NCI-H1930 (cell line): ENCODE data around the gene UGGT1.

Source experiments
- DNase-seq, 2 experiments: peaks; one replicate each; lab custom pipeline; 2025; lab: John Stamatoyannopoulos, UW

The UGGT1 gene

DNA sequence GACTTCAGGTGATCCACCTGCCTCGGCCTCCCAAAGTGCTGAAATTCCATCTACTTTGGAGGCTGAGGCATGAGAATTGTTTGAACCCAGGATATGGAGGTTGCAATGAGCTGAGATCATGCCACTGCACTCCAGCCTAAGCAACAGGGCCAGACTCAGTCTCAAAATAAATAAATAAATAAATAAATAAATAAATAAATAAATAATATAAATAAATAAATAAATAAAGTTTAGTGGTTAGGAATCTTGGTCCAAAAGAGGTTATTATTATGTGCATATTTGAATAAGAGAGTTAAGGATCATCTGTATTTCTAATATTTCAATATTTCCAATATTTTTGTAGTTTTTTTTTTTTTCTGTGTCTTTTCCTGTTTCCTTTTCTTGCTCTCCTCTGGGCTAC, 136.9 kb downstream of the UGGT1 start:
- no peak for DNase-seq

DNA sequence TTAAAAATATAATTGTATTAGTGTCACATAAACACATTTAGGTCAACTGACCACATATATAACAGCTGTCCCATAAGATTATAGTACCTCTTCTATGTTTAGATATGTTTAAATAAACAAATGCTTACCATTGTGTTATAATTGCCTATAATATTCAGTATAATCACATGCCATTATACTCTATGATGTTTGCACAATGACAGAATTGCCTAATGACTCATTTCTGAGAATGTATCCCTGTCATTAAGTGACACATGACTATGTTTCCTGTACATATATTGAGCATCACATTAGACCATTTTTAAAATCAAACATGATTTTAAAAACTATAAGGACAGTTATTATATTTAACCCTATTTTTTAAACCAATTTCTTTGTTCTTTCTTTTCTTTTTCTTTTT, 137.9 kb downstream of the UGGT1 start:
- peak; percentile 7 to 61 for DNase-seq

DNA sequence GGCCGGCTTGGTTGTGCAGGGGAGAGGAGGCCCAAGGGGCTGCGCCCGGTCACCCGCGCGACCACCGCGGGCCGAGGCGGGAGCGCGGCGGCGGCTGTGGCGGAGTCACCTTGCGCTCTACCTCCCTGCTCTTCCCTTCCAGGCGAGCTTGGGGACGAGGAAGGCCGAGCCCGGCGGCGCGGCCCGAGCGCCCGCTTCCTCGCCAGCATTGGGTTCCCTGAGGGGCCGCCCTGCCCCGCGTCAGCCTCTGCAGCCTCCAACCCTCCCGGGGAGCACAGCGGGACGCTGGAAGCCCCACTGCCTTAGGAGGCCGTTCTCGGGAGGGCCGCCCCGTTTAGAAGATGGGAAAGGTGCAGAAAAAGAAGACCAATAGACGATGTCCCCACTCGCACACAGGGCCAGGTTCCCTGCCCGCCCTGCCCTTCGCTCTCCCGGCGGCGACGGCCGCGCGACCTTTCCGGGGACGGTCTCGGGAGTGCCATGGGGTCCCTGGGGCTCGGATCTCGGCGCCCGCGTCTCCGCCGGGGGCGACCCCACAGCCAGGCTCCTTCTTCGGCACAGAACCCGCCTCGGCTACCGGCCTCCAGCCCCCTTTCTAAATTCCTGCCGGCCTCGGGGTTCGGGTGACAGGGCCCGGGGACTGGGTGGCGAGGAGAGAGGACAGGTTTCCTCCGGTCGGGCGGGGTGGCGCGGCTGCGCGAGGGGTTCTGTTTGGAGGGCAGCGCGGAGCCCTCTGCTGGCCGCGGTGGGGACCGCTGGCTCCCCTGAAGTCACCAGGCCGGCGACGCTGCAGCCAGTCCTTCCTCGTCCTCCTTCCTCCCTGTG, 142.2 kb downstream of the UGGT1 start:
- peak; percentile 46 to 66 for DNase-seq

DNA sequence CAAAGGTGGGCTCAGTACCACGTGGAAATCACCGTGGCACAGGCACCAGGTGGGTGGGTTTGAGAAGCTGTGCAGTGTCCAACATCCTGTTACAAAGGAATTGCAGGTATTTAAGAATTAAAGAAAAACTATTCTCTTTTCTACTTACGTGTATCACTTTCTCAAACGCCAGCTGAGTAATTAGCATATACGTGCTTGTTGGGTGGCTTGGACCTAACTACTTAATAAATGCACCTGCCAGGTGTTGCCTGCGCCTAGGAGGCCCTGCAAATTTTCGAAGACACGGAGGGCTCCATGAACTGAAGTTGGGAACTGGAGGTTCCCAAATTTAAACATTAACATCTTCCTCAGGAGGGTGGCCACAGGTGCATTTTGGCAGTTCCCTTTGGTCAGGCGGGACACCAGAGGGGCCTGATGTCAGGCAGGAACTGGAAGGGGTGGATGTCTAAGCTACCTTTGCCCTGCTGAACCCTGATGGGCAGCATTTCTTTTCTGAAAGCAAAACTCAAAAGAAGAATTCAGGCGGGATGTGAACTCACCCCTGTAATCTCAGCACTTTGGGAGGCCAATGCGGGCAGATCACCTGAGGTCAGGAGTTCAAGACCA, 142.9 kb downstream of the UGGT1 start:
- DNase-seq, result no peak

DNA sequence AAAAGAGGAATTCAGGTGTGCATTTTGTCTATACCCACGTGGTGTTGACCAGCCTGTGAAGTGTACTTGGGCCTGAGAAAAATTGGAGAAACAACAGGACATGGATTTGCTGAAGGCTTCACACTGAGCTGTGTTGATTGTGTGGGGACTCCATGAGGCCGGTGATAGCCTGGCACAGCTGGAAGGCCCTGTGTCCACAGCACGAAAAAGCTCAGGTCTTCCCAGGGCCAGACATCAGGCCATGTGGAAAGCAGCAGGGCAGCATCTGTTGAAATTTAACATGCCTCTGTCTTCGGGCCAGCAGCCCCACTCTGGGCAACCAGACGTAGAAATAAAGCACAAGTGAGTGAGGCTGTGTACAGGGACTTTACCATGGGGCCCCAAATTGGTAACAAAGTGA, 143.6 kb downstream of the UGGT1 start:
- DNase-seq, result no peak

DNA sequence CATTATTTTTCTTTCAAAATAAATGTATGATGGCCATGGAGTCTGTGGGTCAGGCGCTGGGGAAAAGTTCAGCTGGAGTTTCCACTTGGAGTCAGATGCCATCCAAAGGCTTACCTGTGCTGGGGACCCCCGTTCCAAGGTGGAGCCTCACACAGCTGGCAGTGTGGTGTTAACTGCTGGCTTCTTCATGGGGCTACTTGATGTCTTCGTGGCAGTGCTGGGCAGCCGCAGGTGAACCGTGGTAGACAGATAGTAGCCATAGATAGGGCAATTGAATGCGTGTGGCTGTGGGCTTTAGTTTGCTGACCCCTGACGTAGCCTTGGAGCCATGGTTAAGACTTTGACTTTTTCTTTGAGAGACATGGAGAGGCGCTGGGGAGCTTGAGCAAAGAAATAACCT, 144.6 kb downstream of the UGGT1 start:
- no peak for DNase-seq

DNA sequence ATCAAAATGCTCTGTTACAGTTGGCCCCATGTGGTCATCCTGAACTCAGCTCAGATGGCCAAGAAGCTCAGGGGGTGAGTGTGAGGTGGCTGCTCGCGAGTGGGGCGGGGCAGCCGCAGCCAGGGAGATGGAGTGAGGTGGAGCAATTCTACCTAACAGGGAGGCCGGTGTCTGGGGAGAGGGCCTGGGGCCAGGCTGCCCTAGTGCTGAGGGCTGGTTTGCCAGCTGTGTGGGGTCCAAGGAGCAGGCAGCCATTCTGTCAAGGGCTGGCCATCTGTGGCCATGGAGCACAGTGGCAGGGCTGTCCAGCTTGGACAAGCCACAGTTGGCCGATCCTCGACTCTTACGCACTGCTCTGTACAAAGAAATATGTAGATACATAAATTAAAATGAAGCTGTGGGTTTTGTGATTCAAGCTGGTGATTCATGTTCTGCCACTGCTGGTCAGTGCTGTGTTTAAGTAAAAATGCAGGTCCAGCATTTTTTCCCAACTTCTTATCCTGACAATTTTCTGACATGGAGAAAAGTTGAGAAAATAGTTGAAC, 145.6 kb downstream of the UGGT1 start:
- no peak for DNase-seq

DNA sequence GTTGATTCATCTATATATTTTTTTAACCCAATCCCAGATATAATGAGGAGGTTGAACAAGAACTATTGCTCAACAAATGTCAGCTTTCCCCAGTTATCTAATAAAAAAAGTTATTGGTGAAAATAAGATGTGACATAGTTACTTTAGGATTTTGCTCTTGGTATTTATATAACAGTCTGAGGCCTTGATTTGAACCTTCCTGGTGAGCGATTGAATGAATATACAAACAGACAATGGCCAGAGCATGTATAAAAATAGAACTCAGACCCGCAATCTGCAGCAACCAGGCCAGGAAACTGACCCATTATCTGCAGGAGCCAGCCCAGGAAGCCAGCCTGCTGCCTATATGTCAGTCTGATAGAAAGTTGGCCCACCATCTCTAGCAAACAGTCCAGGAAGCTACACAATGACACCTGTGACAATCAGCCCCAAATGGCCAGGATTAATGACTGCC, 146.1 kb downstream of the UGGT1 start:
- DNase-seq, result no peak

DNA sequence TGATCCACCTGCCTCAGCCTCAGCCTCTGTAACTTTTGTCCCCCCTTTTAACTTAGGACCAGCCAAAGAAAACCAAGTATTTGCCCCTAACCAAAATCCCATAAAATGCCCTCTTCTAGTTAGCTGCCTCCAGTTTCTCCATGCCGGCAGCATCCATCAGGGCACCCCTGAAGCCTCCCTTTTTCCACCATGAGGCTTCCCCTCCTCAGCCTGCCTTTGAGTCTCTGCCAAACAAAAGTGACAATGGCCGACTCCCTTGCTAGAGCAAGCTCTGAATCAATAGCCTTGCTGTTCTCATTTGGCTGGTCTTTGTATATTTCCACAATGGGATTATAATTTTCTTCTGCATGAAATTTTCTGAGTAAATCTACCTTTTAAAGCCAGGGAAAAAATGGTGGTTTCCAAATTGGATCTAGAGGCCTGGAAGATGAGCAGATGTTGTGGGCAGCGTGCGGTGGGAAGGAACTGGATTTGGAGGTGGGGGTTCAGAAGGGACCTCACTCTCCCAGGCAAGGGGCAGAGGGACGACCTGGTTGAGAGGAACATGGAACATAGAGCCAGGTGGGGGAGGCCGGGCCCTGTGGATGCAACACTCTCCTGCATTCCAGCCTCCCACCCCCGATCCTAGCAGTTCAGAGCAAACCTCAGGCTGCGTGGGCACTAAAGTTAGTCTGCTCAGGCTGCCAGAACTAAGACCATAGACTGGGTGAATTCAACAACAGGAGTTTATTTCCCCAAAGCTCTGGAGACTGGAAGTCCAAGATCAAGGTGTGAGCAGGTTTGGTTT, 147.1 kb downstream of the UGGT1 start:
- DNase-seq, result no peak

DNA sequence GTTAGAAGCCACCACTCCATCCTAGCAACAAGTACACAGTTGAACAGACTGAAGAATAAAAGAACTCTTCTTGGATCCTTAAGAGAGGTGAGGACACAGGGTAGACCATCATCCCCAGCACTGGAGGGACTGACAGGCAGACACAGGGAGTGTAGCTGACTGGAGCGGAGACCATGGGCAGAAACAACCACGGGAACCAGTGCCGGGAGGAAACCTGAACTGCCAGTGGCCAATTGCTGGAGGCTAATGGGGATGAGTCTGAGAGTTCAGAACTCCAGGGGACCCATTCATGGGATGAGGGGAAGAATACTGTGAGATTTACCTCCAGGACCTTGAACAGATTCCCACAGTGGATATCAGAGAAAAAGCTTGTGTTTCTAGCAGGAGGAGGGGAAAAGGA, 150.9 kb downstream of the UGGT1 start:
- no peak for DNase-seq
